Activated CD8-positive, alpha-beta T cell treated with anti-CD3 and anti-CD28 coated beads for 36 hours (primary cell): ENCODE data around the gene BARD1. TPM values are rescaled to one million over a fixed set of nuclear protein-coding genes. Genes with fewer than 3 reads are reported as not detected.

Experiments
- ATAC-seq: fragments of 200-7000 bp; cut with Tn5 transposase; one replicate; pipeline ENCODE4 v1.10.0; 2021; ENCODE audit warnings: mild to moderate bottlenecking, moderate library complexity
- CTCF ChIA-PET: fragments of 350-600 bp; sonication (Branson Sonifier 250); formaldehyde crosslinking; loops from one replicate; lab custom pipeline; 2021; ENCODE audit warnings: antibody characterized with exemption; lab: Charles Lee
- POLR2A ChIA-PET: fragments of 350-600 bp; sonication (Branson Sonifier 250); formaldehyde crosslinking; loops from one replicate; lab custom pipeline; 2021; ENCODE audit warnings: antibody characterized with exemption; lab: Charles Lee
- DNase-seq: peaks from one replicate; pipeline ENCODE4 v3.0.0-alpha.2; 2020
- H3K27ac Mint-ChIP-seq: one replicate; pipeline ENCODE4 v1.8.0; 2021; ENCODE audit warnings: mild to moderate bottlenecking, mixed read lengths
- H3K27me3 Mint-ChIP-seq: one replicate; pipeline ENCODE4 v1.8.0; 2021; ENCODE audit warnings: mixed read lengths
- H3K36me3 Mint-ChIP-seq: one replicate; pipeline ENCODE4 v1.8.0; 2021; ENCODE audit warnings: low read depth, mixed read lengths
- H3K4me1 Mint-ChIP-seq: one replicate; pipeline ENCODE4 v1.8.0; 2021; ENCODE audit warnings: low read depth, mixed read lengths
- H3K4me3 Mint-ChIP-seq: one replicate; pipeline ENCODE4 v1.8.0; 2021; ENCODE audit warnings: mild to moderate bottlenecking, moderate library complexity, mixed read lengths
- H3K9me3 Mint-ChIP-seq: one replicate; pipeline ENCODE4 v1.8.0; 2021; ENCODE audit warnings: mixed read lengths
- CTCF ChIP-seq: fragments of 200-600 bp; IDR thresholded peaks from one replicate; pipeline ENCODE4 v1.8.0; 2022; ENCODE audit warnings: antibody characterized with exemption, mild to moderate bottlenecking
- intact Hi-C: fragments of 100-400 bp; cut with micrococcal nuclease; formaldehyde crosslinking; loops from one replicate; pipeline ENCODE4 v1.10.0; 2022
- total RNA-seq, 2 experiments: library from RNA; stranded (reverse); gene quantifications; one replicate each; pipeline ENCODE4 v1.2.3, GENCODE V29; 2021

BARD1 gene
- total RNA-seq, 2 experiments from 2014 or later, result 28.1 to 33.3 TPM

- ChIA-PET POLR2A (interaction anchor here (1.0 kb wide), 1 partner anchor 16 kb away, joined by 3 read pairs; no protein-coding TSS in a partner anchor), CTCF (interaction anchor here (1.0 kb wide), 1 partner anchor 27 kb away, joined by 3 read pairs; no protein-coding TSS in a partner anchor)
- TF ChIP-seq CTCF, result no peak
- Mint-ChIP-seq H3K4me3 (no peak overlapping the region), H3K36me3 (no peaks in the 10 kb centered on the region), H3K27me3 (no peaks in the 10 kb centered on the region), H3K4me1 (no peaks in the 10 kb centered on the region), H3K9me3 (no peaks in the 10 kb centered on the region), H3K27ac (no peak overlapping the region)
- intact Hi-C loops, result no loop called here
- ATAC-seq (no peak), DNase-seq (no peak)
These were observed 28.0 kb upstream of the BARD1 start for GRCh38 chr2:214837466-214837865.

GRCh38 chr2:214836568-214836967 is 27.1 kb upstream of the BARD1 start:
- ATAC-seq, result no peak
- Mint-ChIP-seq H3K9me3 (no peaks in the 10 kb centered on the region), H3K4me1 (no peaks in the 10 kb centered on the region), H3K27me3 (no peaks in the 10 kb centered on the region), H3K36me3 (no peaks in the 10 kb centered on the region), H3K4me3 (no peak overlapping the region), H3K27ac (no peak overlapping the region)
- no peak for TF ChIP-seq CTCF
- no peak for DNase-seq
- ChIA-PET CTCF (interaction anchor here (1.0 kb wide), 1 partner anchor 26 kb away, joined by 3 read pairs; no protein-coding TSS in a partner anchor), POLR2A (no interaction called here)
- intact Hi-C loops, result no loop called here

- no peaks in the 10 kb centered on the region for H3K4me1 Mint-ChIP-seq
- H3K4me3 Mint-ChIP-seq, result no peak overlapping the region
- H3K27me3 Mint-ChIP-seq, result no peaks in the 10 kb centered on the region
- H3K27ac Mint-ChIP-seq, result no peak overlapping the region
- CTCF ChIA-PET, result interaction anchor here (1.3 to 1.4 kb wide), 2 partner anchors 11 to 25 kb away, joined by 3 read pairs; no protein-coding TSS in a partner anchor
- no peaks in the 10 kb centered on the region for H3K36me3 Mint-ChIP-seq
- intact Hi-C loops, result no loop called here
- no peaks in the 10 kb centered on the region for H3K9me3 Mint-ChIP-seq
- peak; percentile 17 for DNase-seq
- POLR2A ChIA-PET, result no interaction called here
- ATAC-seq, result no peak
- TF ChIP-seq CTCF, result no peak
These were observed 21.4 kb upstream of the BARD1 start for GRCh38 chr2:214830794-214831346.

GRCh38 chr2:214816008-214816533 is 6.6 kb upstream of the BARD1 start:
- POLR2A ChIA-PET, result no interaction called here
- H3K27me3 Mint-ChIP-seq, result peaks cover 6% of the 10 kb centered on the region
- intact Hi-C loops, result no loop called here
- peaks cover under 1% of the 10 kb centered on the region for H3K4me1 Mint-ChIP-seq
- H3K4me3 Mint-ChIP-seq, result no peak overlapping the region
- DNase-seq, result no peak
- H3K36me3 Mint-ChIP-seq, result no peaks in the 10 kb centered on the region
- TF ChIP-seq CTCF, result no peak
- no peak overlapping the region for H3K27ac Mint-ChIP-seq
- no peak for ATAC-seq
- H3K9me3 Mint-ChIP-seq, result no peaks in the 10 kb centered on the region
- CTCF ChIA-PET, result no interaction called here

- intact Hi-C loops, result no loop called here
- Mint-ChIP-seq H3K4me3 (peak overlapping the region; percentile 99), H3K36me3 (peaks cover 13% of the 10 kb centered on the region), H3K4me1 (peaks cover 25% of the 10 kb centered on the region), H3K27ac (peak overlapping the region; percentile 82), H3K9me3 (no peaks in the 10 kb centered on the region), H3K27me3 (no peaks in the 10 kb centered on the region)
- DNase-seq, result peak; percentile 6
- no peak for ATAC-seq
- TF ChIP-seq CTCF, result no peak
- POLR2A ChIA-PET, result no interaction called here
- CTCF ChIA-PET, result interaction anchor here (0.8 to 1.3 kb wide), 2 partner anchors 8 to 26 kb away, joined by 3 read pairs; no protein-coding TSS in a partner anchor
These were observed 1.2 kb upstream of the BARD1 start for GRCh38 chr2:214810671-214811070.
